C4-2B (cell line): Measurements from ENCODE around the gene PLEKHA5.

Source experiments
- CTCF ChIP-seq: fragments of 450-650 bp; conservative IDR thresholded peaks from 2 replicates; pipeline ENCODE4 v1.5.1; 2017; ENCODE audit warnings: mild to moderate bottlenecking
- ZFX ChIP-seq: fragments of 450-650 bp; IDR thresholded peaks from 2 replicates; pipeline ENCODE4 v1.6.1; 2017

DNA sequence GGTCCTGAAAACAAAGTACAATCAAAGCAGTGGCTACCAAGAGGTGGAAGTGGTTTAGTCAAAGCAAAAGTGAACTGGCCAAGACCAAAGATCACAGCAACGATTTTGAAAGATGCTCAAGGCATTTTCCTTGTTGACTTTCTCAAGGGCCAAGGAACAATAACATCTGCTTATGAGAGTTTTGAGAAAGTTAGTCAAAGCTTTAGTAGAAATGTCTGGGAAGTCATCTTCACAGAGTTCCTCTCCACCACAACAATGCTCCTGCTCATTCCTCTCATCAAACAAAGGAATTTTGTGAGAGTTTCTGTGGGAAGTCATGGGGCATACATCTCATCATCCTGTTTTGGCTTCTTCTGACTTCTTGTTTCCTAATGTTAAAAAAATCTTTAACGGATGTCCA lies 80.1 kb downstream of the PLEKHA5 start:
- TF ChIP-seq CTCF (no peak), ZFX (no peak)
